ENCODE measurements around the gene TBC1D32.
"Not testable (repeated sequence)": the region's sequence is repeated elsewhere in the genome, so short reads cannot be mapped to it uniquely, and the experiment has no call there.

TBC1D32 gene

DNA sequence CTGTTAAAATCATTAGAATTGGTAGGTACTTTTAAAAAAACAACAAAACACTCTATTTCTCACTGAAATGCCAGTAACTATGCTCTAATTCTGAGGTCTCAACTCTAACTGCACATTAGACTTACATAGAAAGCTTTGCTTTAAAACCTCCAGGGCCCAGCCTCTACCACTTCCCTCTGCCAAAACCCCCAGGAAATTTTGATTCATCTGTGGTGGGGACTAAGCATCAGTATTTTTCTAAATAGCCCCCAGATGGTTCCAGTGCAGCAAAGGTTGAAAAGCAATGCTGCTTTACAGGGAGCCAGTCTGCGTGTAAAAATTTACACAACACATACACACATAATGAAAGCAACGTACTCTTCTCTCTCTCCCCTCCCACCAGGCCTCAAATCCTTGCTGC, 3.8 kb downstream of the TBC1D32 start:
- no peak for DNase-seq

DNA sequence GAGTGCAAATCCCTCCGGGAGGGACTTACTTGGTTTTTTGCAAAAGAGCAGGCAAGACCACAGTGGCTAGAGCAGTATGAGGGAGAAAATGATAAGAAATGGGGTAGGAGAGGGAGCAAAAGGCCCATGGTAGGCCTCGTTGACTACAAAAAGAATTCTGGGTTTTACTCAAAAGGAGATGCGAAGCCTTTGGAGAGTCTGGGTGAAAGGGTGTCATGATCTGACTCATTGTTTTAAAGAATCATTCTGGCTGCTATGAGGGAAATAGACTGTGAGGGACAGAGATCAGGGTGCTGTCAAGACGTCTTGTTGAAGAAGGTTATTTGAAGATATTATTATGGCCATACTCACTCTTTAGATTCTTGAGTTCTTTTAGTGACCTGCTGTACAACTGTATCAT, 13.0 kb downstream of the TBC1D32 start:
- no peak for DNase-seq

DNA sequence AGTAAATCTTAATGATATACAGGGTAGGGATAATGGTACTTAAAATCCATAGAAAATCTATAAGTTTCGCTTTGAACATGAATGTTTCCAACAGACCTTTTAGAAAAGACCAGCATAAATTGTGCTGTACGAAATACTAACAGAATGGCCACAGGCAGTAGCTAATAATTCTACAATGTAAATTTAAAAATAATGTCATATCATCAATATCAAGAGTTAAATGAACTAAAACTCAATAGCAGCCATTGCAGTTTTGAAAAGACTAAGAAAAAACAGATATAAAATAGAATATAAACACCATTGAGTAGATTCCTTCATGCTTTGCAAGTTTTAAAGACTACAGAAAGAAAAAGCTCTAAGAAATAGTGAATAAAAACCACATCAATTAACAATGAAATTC, 14.7 kb downstream of the TBC1D32 start:
- DNase-seq, result no peak

DNA sequence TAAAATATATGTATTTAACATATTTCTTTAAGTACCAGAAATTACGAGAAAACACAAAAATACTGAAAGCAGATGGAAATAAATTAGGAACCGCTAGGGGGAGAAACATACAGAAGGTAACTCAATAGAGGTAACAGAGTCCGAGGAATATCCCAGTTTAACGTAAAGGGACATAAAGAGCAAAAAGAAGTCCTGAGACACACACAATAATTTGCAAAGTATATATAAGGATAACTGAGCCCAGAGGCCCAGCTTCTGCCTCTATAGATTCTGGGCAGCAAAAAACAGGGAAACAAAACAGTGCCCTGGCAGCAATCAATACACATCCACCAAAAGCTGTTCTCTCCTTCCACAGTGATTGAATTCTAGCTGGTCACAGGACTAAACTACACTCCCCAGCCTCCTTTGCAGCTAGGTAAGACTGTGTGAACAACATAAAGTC, 15.1 kb downstream of the TBC1D32 start:
- DNase-seq, result no peak

DNA sequence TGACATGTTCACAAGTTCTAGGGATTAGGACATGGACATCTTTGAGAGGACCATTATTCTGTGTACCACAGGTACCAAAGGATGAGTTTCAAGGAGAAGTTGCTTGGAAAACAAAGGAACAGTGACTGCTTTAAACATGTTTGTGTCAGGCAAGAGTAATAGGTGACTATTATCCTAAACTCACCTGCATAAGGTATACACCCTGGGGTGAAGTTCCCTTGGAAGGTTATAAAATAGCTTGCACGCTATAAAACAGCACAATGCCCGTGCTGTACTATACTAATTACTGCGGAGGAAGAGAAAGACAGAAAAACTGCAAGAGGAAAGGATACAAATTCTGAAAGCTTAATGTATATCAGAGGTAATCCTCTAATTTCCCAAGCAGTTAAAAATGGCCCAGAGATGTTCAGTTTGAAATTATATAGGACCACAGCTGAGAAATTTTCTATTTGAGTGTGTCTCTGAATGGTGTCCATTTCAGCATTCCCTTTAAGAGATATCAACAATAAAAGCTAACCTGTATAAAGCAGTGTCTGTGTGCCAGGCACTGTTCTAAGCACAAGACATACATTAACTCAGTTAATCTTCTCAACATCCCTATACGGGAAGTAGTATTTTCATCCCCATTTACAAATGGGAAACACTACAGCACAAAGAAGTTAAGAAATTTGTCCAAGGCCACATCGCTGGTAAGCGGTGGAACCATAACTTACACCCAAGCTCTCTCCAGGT, 19.7 kb downstream of the TBC1D32 start:
- DNase-seq, result no peak

DNA sequence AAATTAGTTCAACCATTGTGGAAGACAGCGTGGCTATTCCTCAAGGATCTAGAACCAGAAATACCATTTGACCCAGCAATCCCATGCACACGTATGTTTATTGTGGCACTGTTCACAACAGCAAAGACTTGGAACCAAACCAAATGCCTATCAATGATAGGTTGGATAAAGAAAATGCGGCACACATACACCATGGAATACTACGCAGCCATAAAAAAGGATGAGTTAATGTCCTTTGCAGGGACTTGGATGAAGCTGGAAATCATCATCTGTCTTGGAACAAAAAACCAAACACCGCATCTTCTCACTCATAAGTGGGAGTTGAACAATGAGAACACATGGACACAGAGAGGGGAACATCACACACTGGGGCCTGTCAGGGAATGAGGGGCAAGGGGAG, 22.5 kb downstream of the TBC1D32 start:
- not testable (repeated sequence) for DNase-seq

DNA sequence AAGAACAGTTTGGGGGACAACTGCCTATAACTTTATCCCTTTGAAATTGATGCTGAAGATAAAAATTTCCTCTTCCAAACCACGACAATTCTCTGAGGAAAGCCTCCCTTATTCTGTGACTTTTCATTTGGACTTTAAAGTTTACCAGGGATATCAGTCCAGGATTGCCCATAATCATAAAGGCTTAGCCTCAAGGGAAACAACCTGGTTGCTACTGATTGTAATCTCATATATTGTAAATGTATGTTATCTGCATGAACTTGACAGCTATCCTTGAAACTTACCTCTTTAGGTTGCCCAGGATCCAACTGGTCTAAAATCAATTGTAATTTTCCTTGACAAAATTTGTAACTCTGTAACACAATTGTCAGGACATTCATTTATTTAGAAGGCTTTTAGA, 23.8 kb downstream of the TBC1D32 start:
- no peak for DNase-seq

DNA sequence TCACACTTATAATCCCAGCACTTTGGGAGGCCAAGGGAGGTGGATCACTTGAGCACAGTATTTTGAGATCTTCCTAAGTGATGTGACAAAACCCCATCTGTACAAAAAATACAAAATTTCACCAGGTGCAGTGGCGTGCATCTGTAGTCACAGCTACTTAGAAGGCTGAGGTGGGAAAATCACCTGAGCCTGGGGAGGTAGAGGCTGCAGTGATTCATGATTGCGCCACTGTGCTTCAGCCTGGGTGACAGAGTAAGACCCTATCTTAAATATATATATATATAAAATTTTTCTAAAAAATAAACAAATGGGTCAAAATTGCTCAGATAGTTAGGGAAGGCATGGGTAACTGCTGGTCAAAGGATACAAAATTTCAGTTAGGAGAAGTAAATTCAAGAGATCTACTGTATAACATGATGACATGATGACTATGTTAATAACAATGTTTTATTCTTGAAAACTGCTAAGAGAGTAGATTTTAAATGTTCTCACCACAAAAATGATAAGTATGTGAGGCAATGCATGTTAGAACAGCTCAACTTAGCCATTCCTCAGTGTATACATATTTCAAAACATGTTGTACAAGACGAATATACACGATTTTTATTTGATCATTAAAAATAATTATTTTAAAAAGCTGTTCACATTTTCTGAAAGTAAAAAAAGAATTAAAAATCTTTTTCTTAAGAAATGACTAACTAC, 24.4 kb downstream of the TBC1D32 start:
- no peak for DNase-seq

DNA sequence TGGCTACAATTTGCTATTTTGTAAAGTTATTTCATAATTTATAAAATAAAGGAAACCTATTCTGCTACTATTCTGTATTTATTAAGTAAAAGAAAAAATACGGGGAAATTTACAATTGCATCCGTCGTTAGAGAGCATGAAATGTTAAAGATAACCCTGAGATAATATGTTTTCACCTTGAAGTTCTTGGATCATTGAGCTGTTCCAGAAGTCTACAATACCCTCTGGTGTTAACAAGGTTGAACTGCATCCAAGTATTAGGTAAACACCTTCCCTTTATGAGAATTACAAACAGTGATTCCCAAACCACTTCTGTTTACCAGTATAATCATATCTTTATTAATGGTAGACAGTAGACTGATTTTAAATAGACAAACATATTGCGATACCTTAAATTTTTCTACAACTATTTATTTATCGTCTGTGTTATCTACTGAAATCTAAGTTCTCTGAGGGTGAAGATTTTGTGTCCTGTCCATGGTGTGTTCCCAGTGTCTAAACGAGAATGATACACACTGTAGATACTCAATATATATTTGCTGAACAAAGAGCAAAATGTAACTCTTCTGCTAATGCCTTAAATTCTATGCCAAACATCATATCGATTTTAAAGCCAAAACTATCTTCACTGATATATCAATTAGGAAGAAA, 28.2 kb downstream of the TBC1D32 start:
- no peak for DNase-seq

DNA sequence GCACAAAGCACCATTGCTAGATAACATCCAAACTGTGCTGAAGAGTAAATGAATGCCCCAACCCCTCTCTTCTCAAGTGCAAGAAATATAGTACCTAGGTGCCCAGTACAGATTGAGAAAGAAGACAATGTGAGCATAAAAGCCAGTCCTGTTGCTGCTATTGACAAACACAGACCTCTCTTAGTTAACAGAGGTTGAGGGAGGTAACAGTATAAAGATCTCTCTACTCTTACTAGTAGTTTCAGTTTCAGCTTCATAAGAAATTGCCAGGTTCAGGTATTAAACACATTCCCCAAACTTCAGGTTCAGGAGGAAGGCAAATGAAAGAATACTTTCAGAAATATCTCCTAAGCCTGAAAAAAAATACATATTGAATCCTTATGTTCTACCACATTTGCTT, 31.4 kb downstream of the TBC1D32 start:
- DNase-seq, result no peak

DNA sequence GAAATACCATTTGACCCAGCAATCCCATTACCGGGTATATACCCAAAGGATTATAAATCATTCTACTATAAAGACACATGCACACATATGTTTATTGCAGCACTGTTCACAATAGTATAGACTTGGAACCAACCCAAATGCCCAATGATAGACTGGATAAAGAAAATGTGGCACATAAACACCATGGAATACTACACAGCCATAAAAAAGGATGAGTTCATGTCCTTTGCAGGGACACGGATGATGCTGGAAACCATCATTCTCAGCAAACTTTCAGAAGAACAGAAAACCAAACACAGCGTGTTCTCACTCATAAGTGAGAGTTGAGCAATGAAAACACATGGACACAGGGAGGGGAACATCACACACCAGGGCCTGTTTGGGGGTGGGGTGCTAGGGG, 33.1 kb downstream of the TBC1D32 start:
- DNase-seq, result not testable (repeated sequence)

DNA sequence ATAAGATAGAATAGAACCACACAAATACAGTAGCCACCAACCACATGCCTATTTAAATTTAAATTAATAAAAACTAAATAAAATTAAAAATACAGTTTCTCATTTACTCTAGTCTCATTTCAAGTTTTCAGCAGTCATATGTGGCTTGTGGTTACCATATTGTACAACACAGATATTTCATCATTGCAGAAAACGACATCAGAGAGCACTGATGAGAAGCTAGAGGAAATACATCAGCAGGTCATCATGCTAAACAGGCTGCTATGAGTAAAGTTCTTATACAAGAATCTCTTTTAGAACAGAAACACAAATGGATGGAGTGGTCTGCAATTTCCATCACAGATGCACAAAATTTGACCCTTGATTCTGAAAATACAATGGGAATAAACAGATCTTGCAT, 36.6 kb downstream of the TBC1D32 start:
- no peak for DNase-seq

DNA sequence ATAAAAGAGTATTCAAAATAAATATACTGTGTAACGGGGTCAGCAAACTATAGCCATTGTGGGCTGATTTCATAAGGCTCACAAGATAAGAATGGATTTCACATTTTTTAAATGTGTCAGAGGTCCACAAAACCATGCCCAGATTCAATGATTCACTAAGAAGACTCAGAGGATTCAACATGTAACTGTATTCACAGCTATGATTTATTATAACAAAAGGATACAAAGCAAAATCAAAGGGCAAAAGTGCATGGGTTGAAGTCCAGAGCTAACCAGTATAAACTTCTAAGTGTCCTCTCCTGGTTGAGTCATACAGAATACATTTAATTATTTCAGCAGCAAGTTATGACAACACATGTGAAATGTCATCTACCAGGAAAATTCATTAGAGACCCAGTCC, 49.2 kb downstream of the TBC1D32 start:
- no peak for DNase-seq

DNA sequence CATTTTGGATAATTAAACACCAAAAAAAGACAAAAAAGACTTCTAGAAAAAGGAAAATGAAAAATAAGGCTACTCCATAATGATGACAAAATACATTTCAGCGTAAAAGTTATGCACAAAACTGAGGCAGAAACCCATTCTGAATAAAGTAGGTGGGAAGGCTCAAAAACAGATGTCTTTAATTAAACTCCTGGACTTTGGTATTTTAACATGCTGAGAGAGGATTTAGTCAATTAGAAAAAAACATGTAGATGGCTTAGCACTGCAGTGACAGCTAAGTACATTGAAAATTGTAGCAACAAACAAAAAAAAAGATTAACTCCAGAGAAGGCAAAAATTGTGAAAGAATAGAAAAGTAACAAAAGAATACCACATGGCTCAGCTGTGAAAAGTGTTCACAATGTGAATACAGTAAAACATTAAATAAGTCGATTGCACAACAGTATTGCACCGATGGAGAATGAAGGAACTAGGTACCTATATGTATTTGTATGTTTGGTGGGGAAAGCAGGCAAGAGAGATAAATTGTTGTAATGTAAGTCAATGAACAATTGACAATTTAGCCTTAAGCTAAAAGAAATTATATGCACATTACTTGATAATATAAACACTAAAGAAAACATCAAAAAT, 59.5 kb downstream of the TBC1D32 start:
- no peak for DNase-seq

DNA sequence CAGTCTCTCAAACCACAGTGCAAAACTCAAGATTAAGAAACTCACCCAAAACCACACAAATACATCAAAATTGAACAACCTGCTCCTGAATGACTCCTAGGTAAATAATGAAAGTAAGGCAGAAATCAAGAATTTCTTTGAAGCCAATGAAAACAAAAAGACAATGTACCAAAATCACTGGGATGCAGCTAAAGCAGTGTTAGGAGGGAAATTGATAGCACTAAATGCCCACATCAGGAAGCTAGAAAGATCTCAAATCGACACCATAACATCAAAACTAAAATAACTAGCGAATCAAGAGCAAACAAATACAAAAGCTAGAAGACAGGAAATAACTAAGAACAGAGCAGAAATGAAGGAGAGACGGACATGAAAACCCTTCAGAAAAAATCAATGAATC, 70.5 kb downstream of the TBC1D32 start:
- no peak for DNase-seq

DNA sequence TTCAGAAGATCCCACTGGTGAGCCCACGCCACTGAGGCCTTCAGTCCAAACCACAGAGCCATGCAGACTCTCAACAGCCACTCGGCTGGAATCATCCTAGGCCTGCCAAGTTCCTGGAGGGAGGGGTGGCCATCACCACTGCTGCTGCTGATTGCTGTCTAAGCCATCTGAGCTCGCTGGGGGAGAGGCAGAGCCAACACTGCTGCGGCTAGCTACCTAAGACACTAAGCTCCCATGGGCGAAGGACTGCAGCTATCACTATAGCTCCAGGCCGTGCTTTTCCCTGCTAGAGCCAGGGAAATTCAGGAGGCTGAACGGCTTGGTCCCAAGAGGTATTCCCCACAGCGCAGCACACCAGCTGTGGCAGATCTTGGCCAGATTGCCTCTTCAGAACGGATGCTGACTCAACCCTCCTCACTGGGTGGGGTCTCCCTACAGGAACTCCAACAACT, 73.6 kb downstream of the TBC1D32 start:
- no peak for DNase-seq

DNA sequence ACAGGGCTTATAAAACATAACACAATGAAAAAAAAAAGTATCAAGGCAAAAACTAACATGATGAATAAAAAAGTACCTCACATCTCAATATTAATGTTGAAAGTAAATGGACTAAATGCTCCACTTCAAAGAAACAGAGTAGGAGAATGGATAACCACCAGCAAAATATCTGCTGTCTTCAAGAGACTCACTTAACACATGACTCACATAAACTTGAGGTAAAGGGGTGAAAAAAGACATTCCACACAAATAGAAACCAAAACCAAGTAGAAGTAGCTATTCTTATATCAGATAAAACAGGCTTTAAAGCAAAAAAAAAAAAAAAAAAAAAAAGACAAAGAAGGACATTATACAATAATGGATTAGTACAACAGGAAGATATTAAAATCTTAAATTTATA, 86.9 kb downstream of the TBC1D32 start:
- DNase-seq, result no peak

DNA sequence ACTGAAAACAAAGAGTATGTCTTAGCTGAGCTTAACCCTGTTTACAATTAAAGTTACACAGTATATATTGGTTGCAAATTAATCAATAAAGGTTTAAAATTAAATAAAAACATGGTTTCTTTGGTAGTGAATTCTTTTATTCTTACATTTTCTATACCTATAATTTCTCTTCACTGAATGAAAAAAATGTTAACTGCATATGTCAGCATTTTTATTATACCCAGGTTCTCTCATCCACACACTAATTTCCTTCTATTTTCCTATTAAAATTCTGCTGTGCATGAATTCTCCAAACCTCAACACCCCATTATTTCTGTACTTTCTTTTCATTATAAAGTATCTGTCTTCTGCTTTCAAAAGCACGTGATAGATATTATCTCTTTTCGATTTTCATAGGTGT, 91.9 kb downstream of the TBC1D32 start:
- DNase-seq, result no peak

DNA sequence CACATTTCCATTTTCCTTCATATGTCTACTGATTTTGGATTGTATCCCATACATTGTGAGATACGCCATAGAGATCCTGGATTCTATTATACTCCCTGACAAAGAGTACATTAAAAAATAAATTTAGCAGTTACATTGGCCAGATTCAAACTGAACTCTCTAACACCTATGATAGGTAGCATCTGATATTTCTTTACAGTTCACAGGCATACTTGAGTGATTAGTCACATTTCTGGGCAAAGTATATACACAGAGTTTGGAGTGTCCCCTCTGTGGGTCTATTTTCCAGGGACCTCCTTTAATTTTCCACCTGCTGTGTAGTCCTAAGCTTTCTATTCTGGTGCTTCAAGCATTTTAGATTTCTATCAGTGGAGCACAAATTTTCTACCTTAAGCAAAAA, 96.4 kb downstream of the TBC1D32 start:
- no peak for DNase-seq

DNA sequence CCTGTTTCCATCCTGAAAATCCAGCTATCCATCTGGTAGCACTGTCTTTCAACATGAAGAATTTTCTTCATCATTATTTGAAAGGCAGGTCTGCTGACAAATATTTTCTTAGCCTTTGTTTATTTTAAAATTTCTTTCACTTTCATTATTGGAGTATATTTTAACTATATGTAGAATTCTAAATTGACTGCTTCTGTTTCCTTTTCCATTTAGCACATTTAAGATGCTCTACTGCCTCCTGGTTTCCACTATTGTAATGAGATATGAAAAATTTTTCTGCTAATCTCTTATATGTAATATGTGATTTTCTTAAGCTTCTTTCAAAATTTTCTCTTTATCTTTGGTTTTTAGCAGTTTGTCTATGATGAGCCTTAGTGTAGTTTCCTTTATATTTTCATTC, 97.3 kb downstream of the TBC1D32 start:
- DNase-seq, result no peak

DNA sequence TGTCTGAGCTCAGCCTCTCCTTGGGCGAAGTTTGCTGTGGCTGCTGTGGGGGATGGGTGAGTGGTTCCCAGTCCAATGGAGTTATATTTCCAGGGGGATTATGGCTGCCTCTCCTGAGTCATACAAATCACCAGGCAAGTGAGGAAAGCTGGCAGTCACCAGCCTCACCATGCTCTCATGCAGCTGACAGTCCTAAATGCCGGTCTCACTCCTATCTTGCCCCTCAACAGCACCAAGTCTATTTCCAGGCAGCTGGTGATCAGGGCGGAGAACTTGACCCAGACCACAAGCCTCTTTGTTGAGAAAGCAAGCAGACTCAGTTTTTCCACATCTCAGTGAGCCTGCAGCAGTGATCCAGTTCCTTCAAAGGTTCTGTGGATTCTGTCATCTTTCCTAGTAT, 98.9 kb downstream of the TBC1D32 start:
- no peak for DNase-seq

DNA sequence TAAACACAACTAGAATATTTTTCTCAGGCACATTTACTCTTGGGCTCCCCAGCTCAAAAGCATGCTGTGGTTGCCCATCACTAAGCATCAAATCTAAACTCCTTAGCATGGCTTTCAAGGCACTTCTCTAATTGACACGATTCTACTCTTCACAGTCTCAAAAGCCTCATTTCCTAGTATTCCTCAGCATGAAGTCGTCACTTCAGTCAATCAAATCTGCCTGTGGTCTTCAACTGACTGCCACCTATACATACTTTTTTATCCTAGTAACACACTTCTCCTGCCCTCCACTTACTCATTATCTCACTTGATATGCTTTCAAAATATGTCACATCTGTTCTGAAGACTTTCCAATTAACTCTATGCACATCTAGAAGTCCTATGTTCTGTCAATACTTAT, 110.3 kb downstream of the TBC1D32 start:
- DNase-seq, result no peak

DNA sequence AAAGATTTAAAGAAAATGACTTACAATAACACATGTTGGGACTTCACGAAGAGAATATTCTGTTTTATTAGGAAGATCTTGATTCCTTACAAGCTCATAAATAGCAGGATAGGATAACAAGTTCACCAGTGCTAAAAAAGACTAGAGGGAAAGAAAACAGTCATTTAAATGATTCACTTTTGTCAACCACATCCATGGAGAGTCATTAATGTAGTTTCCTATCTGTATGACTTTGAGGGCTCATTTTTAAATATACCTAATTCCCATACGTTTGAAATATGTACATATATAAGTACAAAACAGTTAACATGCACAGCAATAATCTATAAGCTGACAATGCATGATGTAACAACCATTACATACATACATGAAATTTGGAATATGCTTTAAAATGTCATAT, 111.1 kb downstream of the TBC1D32 start:
- DNase-seq, result no peak

DNA sequence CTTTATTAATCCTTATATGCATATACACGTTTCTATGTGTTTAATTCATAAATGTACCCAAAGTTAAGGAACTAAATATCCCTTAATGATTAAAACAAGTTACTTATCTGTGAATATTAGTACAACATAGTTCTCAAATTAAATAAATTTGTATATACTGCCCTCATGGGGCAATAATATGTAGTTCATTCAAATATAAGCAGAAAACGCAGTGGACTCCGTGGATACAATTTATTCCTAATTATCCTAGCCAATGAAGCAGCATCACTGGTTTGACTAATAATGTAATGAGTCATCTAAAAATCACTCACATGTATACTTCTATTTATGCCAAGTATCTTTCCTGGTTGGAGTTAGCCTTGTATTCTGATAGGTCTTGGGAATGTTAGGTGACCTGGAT, 111.6 kb downstream of the TBC1D32 start:
- DNase-seq, result no peak
